ENCODE measurements around the gene MCF2L.

GRCh38 chr13:113126265-113127150, 157.5 kb downstream of the MCF2L start:
- TF ChIP-seq CTCF (conservative IDR thresholded peaks at IDR 0.05; ENCODE audit: low read length), result no peak
- TF ChIP-seq EZH2phosphoT487 (IDR thresholded peaks at IDR 0.05; ENCODE audit: borderline replicate concordance, low read depth, low read length), result no peak

All from OCI-LY7 (cell line).